ENCODE results near the gene LDHA.
A peak's percentile ranks its signal among the peaks of the same experiment; 100 is the strongest.

LDHA gene

DNA sequence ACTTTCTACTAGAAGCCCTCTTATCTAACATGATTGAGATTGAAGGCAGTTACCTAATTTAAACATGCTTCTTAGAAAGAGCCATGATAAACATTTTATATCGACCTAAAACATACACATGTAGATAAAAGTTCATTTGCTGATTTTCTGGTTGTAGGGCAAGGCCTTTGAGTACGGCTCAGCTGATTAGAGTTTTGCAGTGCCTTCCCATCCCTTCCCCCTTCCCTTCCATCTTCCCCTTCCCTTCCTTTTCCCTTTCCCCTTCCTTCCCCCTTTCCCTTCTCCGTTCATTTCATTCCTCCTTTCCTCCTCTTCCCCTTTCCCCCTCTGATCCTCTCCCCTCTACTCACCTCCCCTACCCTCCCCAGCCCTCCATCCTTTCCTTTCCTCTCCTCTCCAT, 22.1 kb downstream of the LDHA start:
- ChIA-PET POLR2A (interaction anchor here (2.2 kb wide), 1 partner anchor 22 kb away, joined by 8 read pairs; the partner anchor contains the start of gene LDHA), CTCF (no interaction called here)

DNA sequence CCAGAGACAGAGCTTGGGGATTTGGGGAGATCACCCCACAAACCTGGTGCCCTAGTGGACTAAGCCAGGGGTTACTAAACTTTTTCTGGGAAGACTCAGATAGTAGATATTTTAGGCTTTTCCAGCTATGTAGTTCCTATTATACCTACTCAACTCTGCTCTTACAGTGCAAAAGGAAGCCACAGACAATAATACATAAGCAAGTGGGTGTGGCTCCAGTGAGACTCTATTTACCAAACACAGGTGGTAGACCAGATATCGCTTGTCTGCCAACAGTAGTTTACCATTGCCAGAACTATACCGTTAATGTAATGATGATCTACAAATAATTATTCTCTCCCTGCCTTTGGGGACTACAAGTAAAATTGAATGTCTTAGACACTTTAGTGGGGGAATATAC, 24.7 kb downstream of the LDHA start:
- H3K36me3 ChIP-seq (ENCODE audit: control insufficient read depth in 2 of 2, insufficient read depth in 1 of 2, low read length in 2 of 2): no peaks in the 10 kb centered on the region
- no peak overlapping the region for H3K27ac ChIP-seq (ENCODE audit: extremely low read depth, low read depth, low read length)
- H3K4me3 ChIP-seq (ENCODE audit: low read depth, low read length): no peak overlapping the region
- CTCF ChIA-PET: interaction anchor here (0.7 kb wide), 1 partner anchor 1672 kb away, joined by 3 read pairs; no protein-coding TSS in a partner anchor
- no peaks in the 10 kb centered on the region for H3K4me1 ChIP-seq (ENCODE audit: control insufficient read depth, insufficient read depth, low read length)
- POLR2A ChIA-PET: no interaction called here
- no peaks in the 10 kb centered on the region for H3K9me3 ChIP-seq (ENCODE audit: control insufficient read depth, insufficient read depth, low read depth, low read length)
- TF ChIP-seq GLIS2 (tag by site-specific recombination; IDR thresholded peaks at IDR 0.05) (no peak), ZNF785 (tag by site-specific recombination; IDR thresholded peaks at IDR 0.05) (no peak)

More for the DNA sequence above, 22.1 kb downstream of the LDHA start:
- Histone ChIP-seq H3K27ac (ENCODE audit: extremely low read depth, low read depth, low read length) (no peak overlapping the region), H3K4me1 (ENCODE audit: control insufficient read depth, insufficient read depth, low read length) (no peaks in the 10 kb centered on the region), H3K4me3 (ENCODE audit: low read depth, low read length) (no peak overlapping the region), H3K36me3 (ENCODE audit: control insufficient read depth in 2 of 2, insufficient read depth in 1 of 2, low read length in 2 of 2) (no peaks in the 10 kb centered on the region), H3K9me3 (ENCODE audit: control insufficient read depth, insufficient read depth, low read depth, low read length) (no peaks in the 10 kb centered on the region)
- TF ChIP-seq ZNF366 (tag by site-specific recombination; conservative IDR thresholded peaks at IDR 0.05) (0 out of 2 replicates have a peak, but pooled peaks have one; percentile 28), PRDM1 (tag by site-specific recombination; IDR thresholded peaks at IDR 0.05) (peak; percentile 53; the same call in 1 of the 2 replicates), ZNF202 (tag by site-specific recombination; IDR thresholded peaks at IDR 0.05; ENCODE audit: borderline replicate concordance) (no peak)

DNA sequence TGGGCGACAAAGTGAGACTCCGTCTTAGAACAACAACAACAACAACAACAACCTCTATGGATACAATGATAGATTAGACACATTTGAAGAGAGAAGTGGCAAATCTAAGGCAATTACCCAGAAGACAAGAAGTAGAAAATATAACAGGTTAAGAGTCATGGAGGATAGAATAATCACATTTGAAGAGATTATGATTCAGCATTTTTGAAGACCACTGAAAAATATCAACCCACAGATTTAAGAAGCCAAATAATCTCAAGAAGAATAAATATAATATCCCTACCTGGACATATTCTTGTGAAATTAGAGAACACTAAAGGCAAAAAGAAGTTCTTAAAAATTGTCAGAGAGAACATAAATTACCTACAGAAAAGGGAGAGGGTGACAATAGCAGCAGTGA, 25.7 kb downstream of the LDHA start:
- CTCF ChIA-PET: no interaction called here
- POLR2A ChIA-PET: no interaction called here

DNA sequence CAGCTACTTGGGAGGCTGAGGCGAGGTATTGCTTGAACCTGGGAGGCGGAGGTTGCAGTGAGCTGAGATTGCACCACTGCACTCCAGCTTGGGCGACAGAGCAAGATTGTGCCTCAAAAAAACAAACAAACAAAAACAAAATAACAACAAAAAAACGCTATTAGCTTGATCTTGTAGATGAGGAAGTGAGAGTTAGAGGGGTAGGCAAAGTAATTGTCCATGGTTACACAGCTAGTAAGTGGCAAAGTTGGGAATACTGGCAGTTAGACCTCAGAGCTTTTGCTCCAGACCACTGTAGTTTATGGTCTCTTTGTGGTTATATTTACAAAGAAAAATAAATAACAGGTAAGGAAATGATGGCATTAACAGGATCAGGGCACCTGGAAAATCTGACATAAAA, 32.9 kb downstream of the LDHA start:
- ChIA-PET POLR2A (interaction anchor here (0.5 kb wide), 1 partner anchor 23 kb away, joined by 3 read pairs; no protein-coding TSS in a partner anchor), CTCF (interaction anchor here (0.6 to 0.7 kb wide), 2 partner anchors 17 to 60 kb away, joined by 3 read pairs; no protein-coding TSS in a partner anchor)
- TF ChIP-seq ZFP37 (tag by site-specific recombination; IDR thresholded peaks at IDR 0.05): no peak
- TF ChIP-seq, protein P1, sequence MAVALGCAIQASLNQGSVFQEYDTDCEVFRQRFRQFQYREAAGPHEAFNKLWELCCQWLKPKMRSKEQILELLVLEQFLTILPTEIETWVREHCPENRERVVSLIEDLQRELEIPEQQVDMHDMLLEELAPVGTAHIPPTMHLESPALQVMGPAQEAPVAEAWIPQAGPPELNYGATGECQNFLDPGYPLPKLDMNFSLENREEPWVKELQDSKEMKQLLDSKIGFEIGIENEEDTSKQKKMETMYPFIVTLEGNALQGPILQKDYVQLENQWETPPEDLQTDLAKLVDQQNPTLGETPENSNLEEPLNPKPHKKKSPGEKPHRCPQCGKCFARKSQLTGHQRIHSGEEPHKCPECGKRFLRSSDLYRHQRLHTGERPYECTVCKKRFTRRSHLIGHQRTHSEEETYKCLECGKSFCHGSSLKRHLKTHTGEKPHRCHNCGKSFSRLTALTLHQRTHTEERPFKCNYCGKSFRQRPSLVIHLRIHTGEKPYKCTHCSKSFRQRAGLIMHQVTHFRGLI (tag by site-specific recombination; IDR thresholded peaks at IDR 0.05): no peak
- no peak for TF ChIP-seq ZNF16 (tag by site-specific recombination; IDR thresholded peaks at IDR 0.05; ENCODE audit: low read depth)
- no peak for TF ChIP-seq ZNF701 (tag by site-specific recombination; IDR thresholded peaks at IDR 0.05)
- no peak for TF ChIP-seq SALL2 (tag by site-specific recombination; IDR thresholded peaks at IDR 0.05; ENCODE audit: borderline replicate concordance)
- TF ChIP-seq ZNF223 (tag by site-specific recombination; IDR thresholded peaks at IDR 0.05): no peak
- no peak for TF ChIP-seq ZNF48 (tag by site-specific recombination; IDR thresholded peaks at IDR 0.05)
- no peak for TF ChIP-seq SP2 (tag by site-specific recombination; IDR thresholded peaks at IDR 0.05)
- no peak for TF ChIP-seq ZNF146 (tag by site-specific recombination; IDR thresholded peaks at IDR 0.05)
- no peak for TF ChIP-seq ZNF670 (tag by site-specific recombination; IDR thresholded peaks at IDR 0.05; ENCODE audit: low read depth)
- no peak for TF ChIP-seq ZNF626 (tag by site-specific recombination; IDR thresholded peaks at IDR 0.05)
- no peak for TF ChIP-seq ZNF785 (tag by site-specific recombination; IDR thresholded peaks at IDR 0.05)
- H3K4me1 ChIP-seq (ENCODE audit: control insufficient read depth, insufficient read depth, low read length): no peaks in the 10 kb centered on the region
- no peak overlapping the region for H3K4me3 ChIP-seq (ENCODE audit: low read depth, low read length)
- no peaks in the 10 kb centered on the region for H3K9me3 ChIP-seq (ENCODE audit: control insufficient read depth, insufficient read depth, low read depth, low read length)
- H3K36me3 ChIP-seq (ENCODE audit: control insufficient read depth in 2 of 2, insufficient read depth in 1 of 2, low read length in 2 of 2): no peaks in the 10 kb centered on the region
- no peak overlapping the region for H3K27ac ChIP-seq (ENCODE audit: extremely low read depth, low read depth, low read length)

More for the DNA sequence above, 25.7 kb downstream of the LDHA start:
- TF ChIP-seq KLF9 (tag by site-specific recombination; IDR thresholded peaks at IDR 0.05; ENCODE audit: low read depth): no peak
- TF ChIP-seq ZNF544 (tag by site-specific recombination; IDR thresholded peaks at IDR 0.05): no peak
- no peak for TF ChIP-seq ZBTB7A (tag by site-specific recombination; IDR thresholded peaks at IDR 0.05; ENCODE audit: low read depth)
- TF ChIP-seq ZNF302 (tag by site-specific recombination; IDR thresholded peaks at IDR 0.05; ENCODE audit: low read depth): no peak
- no peak for TF ChIP-seq ZNF114 (tag by site-specific recombination; IDR thresholded peaks at IDR 0.05)
- no peak for TF ChIP-seq ZNF768 (tag by site-specific recombination; IDR thresholded peaks at IDR 0.05)
- H3K9me3 ChIP-seq (ENCODE audit: control insufficient read depth, insufficient read depth, low read depth, low read length): no peaks in the 10 kb centered on the region
- no peak overlapping the region for H3K4me3 ChIP-seq (ENCODE audit: low read depth, low read length)
- H3K27ac ChIP-seq (ENCODE audit: extremely low read depth, low read depth, low read length): no peak overlapping the region
- no peaks in the 10 kb centered on the region for H3K4me1 ChIP-seq (ENCODE audit: control insufficient read depth, insufficient read depth, low read length)
- H3K36me3 ChIP-seq (ENCODE audit: control insufficient read depth in 2 of 2, insufficient read depth in 1 of 2, low read length in 2 of 2): no peaks in the 10 kb centered on the region
